ENCODE results near the gene CYBA. TPM values are rescaled to one million over a fixed set of nuclear protein-coding genes. Genes with fewer than 3 reads are reported as not detected.

The CYBA gene
- polyA plus RNA-seq, 1 experiment = 187 TPM

DNA sequence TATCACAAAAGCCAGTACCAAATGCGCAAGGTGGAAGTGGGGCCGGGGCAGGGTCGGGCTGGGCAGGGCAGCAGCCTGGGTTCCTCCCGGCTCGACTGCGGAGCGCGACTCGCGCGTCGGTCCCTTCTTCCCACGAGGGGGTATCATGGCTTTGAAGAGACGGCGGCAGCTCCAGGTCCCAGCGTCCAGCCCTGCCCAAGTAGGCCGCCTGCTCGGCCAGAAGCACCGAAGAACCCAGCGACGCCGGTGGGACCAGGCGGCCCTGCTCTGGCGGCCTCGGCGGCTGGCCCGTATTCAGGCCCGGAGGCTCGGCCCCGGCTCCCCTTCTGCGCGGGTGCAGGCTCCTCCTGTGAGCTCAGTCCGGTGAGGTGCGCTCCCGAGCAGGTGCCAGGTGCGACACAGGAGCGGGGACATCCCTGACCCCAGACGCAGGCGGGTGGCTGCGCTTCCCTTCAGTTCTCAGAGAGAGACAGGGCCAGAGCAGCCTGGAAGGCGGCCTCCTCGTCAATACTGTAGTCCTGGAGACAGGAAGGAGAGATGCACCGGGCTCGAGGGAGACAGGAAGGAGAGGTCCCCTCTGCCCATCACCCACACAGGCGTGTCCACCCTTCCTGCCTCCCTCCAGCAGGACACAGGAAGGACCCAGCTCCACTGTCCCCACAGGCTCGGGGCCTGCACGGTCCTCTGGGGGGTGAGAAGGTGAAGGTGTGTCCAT lies 46.4 kb upstream of the CYBA start:
- peaks cover 18% of the 10 kb centered on the region for H3K36me3 ChIP-seq (ENCODE audit: control insufficient read depth, insufficient read depth, low read length)
- H3K27me3 ChIP-seq (ENCODE audit: control insufficient read depth, insufficient read depth, low read length) = no peaks in the 10 kb centered on the region
- no peak overlapping the region for H3K4me3 ChIP-seq (ENCODE audit: low read depth, low read length)
- TF ChIP-seq, protein P1, sequence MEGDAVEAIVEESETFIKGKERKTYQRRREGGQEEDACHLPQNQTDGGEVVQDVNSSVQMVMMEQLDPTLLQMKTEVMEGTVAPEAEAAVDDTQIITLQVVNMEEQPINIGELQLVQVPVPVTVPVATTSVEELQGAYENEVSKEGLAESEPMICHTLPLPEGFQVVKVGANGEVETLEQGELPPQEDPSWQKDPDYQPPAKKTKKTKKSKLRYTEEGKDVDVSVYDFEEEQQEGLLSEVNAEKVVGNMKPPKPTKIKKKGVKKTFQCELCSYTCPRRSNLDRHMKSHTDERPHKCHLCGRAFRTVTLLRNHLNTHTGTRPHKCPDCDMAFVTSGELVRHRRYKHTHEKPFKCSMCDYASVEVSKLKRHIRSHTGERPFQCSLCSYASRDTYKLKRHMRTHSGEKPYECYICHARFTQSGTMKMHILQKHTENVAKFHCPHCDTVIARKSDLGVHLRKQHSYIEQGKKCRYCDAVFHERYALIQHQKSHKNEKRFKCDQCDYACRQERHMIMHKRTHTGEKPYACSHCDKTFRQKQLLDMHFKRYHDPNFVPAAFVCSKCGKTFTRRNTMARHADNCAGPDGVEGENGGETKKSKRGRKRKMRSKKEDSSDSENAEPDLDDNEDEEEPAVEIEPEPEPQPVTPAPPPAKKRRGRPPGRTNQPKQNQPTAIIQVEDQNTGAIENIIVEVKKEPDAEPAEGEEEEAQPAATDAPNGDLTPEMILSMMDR (IDR thresholded peaks at IDR 0.05; ENCODE audit: insufficient read depth, low read depth, low read length) = no peak
- DNase-seq (ENCODE audit: low read depth) = no peak
- ChIA-PET CTCF (interaction anchor here (1.5 kb wide), 1 partner anchor 12 kb away, joined by 4 read pairs; no protein-coding TSS in a partner anchor), POLR2A (no interaction called here)

DNA sequence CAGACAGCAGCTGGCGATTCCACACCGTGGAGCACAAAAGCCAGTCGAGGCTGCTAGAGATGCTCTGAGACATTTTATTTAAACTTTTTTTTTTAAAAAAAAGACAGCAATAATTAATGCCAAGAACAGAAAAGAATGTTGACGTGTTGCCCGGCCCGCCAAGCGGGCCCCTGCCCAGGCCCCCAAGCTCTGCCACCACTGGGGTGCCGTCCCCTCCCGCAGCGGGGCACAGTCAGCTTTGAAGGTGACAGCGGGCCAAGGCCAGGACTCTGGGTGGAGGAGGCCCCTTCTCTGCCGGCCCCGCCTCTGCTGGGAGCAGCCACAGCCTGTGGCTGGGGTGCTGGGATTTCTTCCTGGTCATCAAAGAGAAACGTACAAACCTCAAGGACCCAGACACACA lies 45.6 kb upstream of the CYBA start:
- POLR2A ChIA-PET = no interaction called here
- TF ChIP-seq, protein P1 (IDR thresholded peaks at IDR 0.05; ENCODE audit: insufficient read depth, low read depth, low read length) = no peak
- CTCF ChIA-PET = interaction anchor here (1.5 kb wide), 1 partner anchor 11 kb away, joined by 4 read pairs; no protein-coding TSS in a partner anchor
- no peak for DNase-seq (ENCODE audit: low read depth)
- Histone ChIP-seq H3K27me3 (ENCODE audit: control insufficient read depth, insufficient read depth, low read length) (no peaks in the 10 kb centered on the region), H3K4me3 (ENCODE audit: low read depth, low read length) (no peak overlapping the region), H3K36me3 (ENCODE audit: control insufficient read depth, insufficient read depth, low read length) (peaks cover 18% of the 10 kb centered on the region)

DNA sequence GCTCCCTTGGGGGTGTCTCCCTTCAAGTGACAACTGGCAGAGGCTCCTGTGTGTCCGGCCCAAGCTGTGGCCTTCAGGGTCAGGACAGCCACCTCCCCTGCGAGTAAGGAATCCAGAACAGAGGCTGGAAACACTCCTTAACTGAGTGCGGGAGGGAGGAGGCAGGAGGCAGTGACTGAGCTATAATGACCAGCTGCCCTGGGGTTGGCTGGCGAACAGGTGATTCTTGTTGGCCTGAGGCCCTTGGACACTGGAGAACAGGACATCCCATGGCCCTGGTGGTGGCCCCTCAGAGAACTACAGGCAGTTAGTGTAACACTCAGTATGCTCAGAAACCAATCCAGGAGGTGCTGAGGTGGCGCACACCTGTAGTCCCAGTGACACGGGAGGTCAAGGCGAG lies 44.9 kb upstream of the CYBA start:
- ChIA-PET CTCF (interaction anchor here (1.3 to 1.5 kb wide), 2 partner anchors 11 kb away, joined by 3 to 4 read pairs; no protein-coding TSS in a partner anchor), POLR2A (no interaction called here)
- DNase-seq (ENCODE audit: low read depth) = no peak
- TF ChIP-seq, protein P1 (IDR thresholded peaks at IDR 0.05; ENCODE audit: insufficient read depth, low read depth, low read length) = no peak
- Histone ChIP-seq H3K36me3 (ENCODE audit: control insufficient read depth, insufficient read depth, low read length) (peaks cover 18% of the 10 kb centered on the region), H3K27me3 (ENCODE audit: control insufficient read depth, insufficient read depth, low read length) (peaks cover 3% of the 10 kb centered on the region; the same call in 1 of the 2 replicates), H3K4me3 (ENCODE audit: low read depth, low read length) (no peak overlapping the region)

DNA sequence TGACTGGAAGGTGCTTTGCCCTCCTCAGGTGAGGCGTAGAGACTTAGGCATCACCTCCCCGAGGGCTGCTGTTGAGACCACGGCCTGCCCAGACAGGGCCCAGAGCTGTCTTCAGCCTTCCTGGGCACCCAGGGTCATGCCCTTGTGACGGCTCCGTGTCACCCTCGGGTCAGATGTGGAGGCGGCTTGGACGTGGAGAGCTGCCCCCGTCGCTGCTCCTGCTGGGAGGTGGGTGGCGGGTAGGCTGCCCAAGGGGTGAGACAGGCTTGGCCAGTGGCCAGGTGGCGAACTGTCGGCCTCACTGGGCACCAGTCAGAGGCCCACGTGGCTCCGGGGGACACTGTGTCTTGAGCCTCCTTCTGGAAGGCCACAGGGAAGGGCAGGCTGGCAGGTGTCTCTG lies 44.4 kb upstream of the CYBA start:
- DNase-seq (ENCODE audit: low read depth) = no peak
- CTCF ChIA-PET = interaction anchor here (1.3 kb wide), 1 partner anchor 10 kb away, joined by 3 read pairs; no protein-coding TSS in a partner anchor
- TF ChIP-seq, protein P1 (IDR thresholded peaks at IDR 0.05; ENCODE audit: insufficient read depth, low read depth, low read length) = no peak
- no peak overlapping the region for H3K4me3 ChIP-seq (ENCODE audit: low read depth, low read length)
- H3K36me3 ChIP-seq (ENCODE audit: control insufficient read depth, insufficient read depth, low read length) = peaks cover 18% of the 10 kb centered on the region
- peaks cover 4% of the 10 kb centered on the region; the same call in 1 of the 2 replicates for H3K27me3 ChIP-seq (ENCODE audit: control insufficient read depth, insufficient read depth, low read length)
- POLR2A ChIA-PET = no interaction called here

DNA sequence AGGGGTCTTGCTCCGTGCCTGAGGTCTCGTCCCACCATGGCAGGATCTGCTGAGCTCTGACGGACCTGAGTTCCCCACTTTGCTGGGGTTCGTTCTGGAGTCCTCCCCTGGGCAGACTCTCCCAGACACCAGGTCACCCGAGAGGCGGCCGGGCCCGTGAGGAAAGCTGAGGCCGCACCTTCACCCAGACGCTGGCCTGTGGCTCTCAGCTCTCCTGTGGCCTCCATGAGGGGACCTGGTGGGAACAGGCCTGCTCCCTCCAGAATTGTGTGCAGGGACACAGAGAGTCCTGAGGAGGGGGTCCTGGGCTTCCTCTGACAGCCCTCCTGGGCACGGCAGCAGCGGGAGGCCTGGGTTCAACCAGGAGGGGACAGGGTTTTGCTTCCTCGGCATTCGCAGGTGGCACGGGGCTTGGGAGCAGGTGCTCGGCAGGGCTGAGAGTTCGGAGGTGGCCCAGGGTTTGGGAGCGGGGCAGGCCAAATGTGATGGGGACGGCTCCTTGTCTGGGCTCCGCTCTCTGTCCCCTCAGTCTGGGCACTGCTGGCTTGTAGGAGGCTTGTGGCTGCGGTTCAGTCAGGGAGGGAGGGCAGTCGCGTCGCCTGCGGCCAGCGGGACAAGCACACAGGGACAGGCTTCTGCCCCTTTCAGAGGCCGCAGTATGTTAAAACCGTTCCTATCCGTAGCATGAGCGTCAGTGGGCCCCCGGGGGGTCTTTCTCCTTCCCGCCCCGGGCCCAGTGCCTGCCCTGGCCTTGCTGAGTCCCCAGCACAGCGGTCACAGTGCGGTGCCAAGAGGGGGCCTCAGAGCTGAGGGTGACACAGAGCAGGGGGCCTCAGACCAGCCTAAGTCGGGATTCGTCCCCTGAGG lies 43.6 kb upstream of the CYBA start:
- peaks cover 6% of the 10 kb centered on the region for H3K27me3 ChIP-seq (ENCODE audit: control insufficient read depth, insufficient read depth, low read length)
- peaks cover 11% of the 10 kb centered on the region for H3K36me3 ChIP-seq (ENCODE audit: control insufficient read depth, insufficient read depth, low read length)
- DNase-seq (ENCODE audit: low read depth) = no peak
- ChIA-PET CTCF (interaction anchor here (1.3 kb wide), 1 partner anchor 9 kb away, joined by 3 read pairs; no protein-coding TSS in a partner anchor), POLR2A (no interaction called here)
- TF ChIP-seq, protein P1 (IDR thresholded peaks at IDR 0.05; ENCODE audit: insufficient read depth, low read depth, low read length) = no peak
- no peak overlapping the region for H3K4me3 ChIP-seq (ENCODE audit: low read depth, low read length)

All from BJ (cell line).